Activated CD8-positive, alpha-beta T cell treated with anti-CD3 and anti-CD28 coated beads, Interleukin-2, amount 10 ng/mL, durations not matched to agents 7 days and 5 days (primary cell): ENCODE measurements around the gene DTNBP1. TPM values are rescaled to one million over a fixed set of nuclear protein-coding genes. Genes with fewer than 3 reads are reported as not detected.

Source experiments
- ATAC-seq: fragments of 150-1000 bp; cut with Tn5 transposase; one replicate; pipeline ENCODE4 v1.10.0; 2021; ENCODE audit warnings: moderate library complexity
- CTCF ChIA-PET: fragments of 350-600 bp; sonication (Branson Sonifier 250); formaldehyde crosslinking; loops from one replicate; lab custom pipeline; 2021; ENCODE audit warnings: antibody characterized with exemption; lab: Charles Lee
- POLR2A ChIA-PET: fragments of 350-600 bp; sonication (Branson Sonifier 250); formaldehyde crosslinking; loops from one replicate; lab custom pipeline; 2021; ENCODE audit warnings: antibody characterized with exemption; lab: Charles Lee
- DNase-seq: peaks from one replicate; pipeline ENCODE4 v3.0.0-alpha.2; 2020
- H3K27ac Mint-ChIP-seq: one replicate; pipeline ENCODE4 v1.8.0; 2021; ENCODE audit warnings: mild to moderate bottlenecking, mixed read lengths
- H3K27me3 Mint-ChIP-seq: one replicate; pipeline ENCODE4 v1.8.0; 2021; ENCODE audit warnings: low read depth, mixed read lengths
- H3K36me3 Mint-ChIP-seq: one replicate; pipeline ENCODE4 v1.8.0; 2021; ENCODE audit warnings: low read depth, mixed read lengths
- H3K4me1 Mint-ChIP-seq: one replicate; pipeline ENCODE4 v1.8.0; 2021; ENCODE audit warnings: low read depth, mixed read lengths
- H3K4me3 Mint-ChIP-seq: one replicate; pipeline ENCODE4 v1.8.0; 2021; ENCODE audit warnings: mild to moderate bottlenecking, mixed read lengths
- H3K9me3 Mint-ChIP-seq: one replicate; pipeline ENCODE4 v1.8.0; 2022; ENCODE audit warnings: mixed read lengths; ENCODE audit not compliant: insufficient read depth
- total RNA-seq, 2 experiments: library from RNA; stranded (reverse); gene quantifications; one replicate each; pipeline ENCODE4 v1.2.3, GENCODE V29; 2021

Gene DTNBP1
- total RNA-seq, 2 experiments from 2014 or later, result 17.7 to 19.0 TPM

- CTCF ChIA-PET, result interaction anchor here (1.1 kb wide), 1 partner anchor 156 kb away, joined by 3 read pairs; no protein-coding TSS in a partner anchor
- Mint-ChIP-seq H3K4me3 (no peak overlapping the region), H3K36me3 (peaks cover 9% of the 10 kb centered on the region), H3K4me1 (no peaks in the 10 kb centered on the region), H3K27me3 (no peaks in the 10 kb centered on the region), H3K9me3 (no peaks in the 10 kb centered on the region), H3K27ac (no peak overlapping the region)
- DNase-seq, result no peak
- no peak for ATAC-seq
- POLR2A ChIA-PET, result interaction anchor here (0.6 kb wide), 1 partner anchor 122 kb away, joined by 3 read pairs; no protein-coding TSS in a partner anchor
These were observed 127.2 kb downstream of the DTNBP1 start for GRCh38 chr6:15535495-15536197.

DNA sequence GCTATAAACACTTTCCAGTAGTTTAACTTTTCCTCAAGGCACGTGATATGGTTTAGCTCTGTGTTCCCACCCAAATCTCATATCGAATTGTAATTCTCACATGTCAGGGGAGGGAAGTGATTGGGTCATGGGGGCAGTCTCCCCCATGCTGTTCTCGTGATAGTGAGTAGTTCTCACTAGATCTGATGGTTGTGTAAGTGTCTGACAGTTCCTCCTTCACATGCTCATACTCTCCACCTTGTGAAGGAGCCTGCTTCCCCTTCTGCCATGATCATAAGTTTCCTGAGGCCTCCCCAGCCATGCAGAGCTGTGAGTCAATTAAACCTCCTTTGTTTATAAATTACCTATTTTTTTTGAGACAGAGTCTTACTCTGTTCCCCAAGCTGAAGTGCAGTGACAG is 127.9 kb downstream of the DTNBP1 start:
- POLR2A ChIA-PET, result interaction anchor here (0.6 kb wide), 1 partner anchor 123 kb away, joined by 3 read pairs; no protein-coding TSS in a partner anchor
- peaks cover 12% of the 10 kb centered on the region for H3K36me3 Mint-ChIP-seq
- no peaks in the 10 kb centered on the region for H3K9me3 Mint-ChIP-seq
- no peaks in the 10 kb centered on the region for H3K27me3 Mint-ChIP-seq
- peaks cover 4% of the 10 kb centered on the region for H3K4me1 Mint-ChIP-seq
- H3K27ac Mint-ChIP-seq, result no peak overlapping the region
- ATAC-seq, result no peak
- H3K4me3 Mint-ChIP-seq, result no peak overlapping the region
- no peak for DNase-seq
- CTCF ChIA-PET, result no interaction called here

- H3K27me3 Mint-ChIP-seq, result no peaks in the 10 kb centered on the region
- no peak for ATAC-seq
- peaks cover 4% of the 10 kb centered on the region for H3K4me1 Mint-ChIP-seq
- H3K9me3 Mint-ChIP-seq, result no peaks in the 10 kb centered on the region
- POLR2A ChIA-PET, result no interaction called here
- no peak overlapping the region for H3K27ac Mint-ChIP-seq
- DNase-seq, result no peak
- peaks cover 18% of the 10 kb centered on the region for H3K36me3 Mint-ChIP-seq
- no peak overlapping the region for H3K4me3 Mint-ChIP-seq
- CTCF ChIA-PET, result no interaction called here
These were observed 129.3 kb downstream of the DTNBP1 start for GRCh38 chr6:15533379-15534026.

DNA sequence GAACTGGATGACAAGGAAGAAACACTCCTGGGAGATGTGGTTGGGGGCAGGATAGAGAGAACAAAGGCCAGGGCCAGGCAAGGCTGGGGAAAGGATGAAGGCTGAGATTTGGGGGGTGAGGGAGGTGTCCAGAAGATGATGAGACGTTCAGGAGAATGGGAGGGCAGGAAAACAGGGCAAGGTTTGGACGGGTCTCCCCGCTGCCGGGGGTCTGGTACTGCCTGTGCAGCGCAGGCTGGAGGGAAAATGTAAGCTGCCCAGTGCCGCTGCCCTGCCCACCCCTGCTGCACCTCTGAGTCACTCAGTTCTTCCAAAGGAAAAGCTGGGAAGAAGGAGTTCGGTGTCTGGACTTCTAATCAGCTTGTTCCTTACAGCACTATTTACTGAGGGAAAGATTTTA is 130.9 kb downstream of the DTNBP1 start:
- Mint-ChIP-seq H3K27me3 (no peaks in the 10 kb centered on the region), H3K4me1 (peaks cover 4% of the 10 kb centered on the region), H3K4me3 (no peak overlapping the region), H3K27ac (no peak overlapping the region), H3K36me3 (peaks cover 24% of the 10 kb centered on the region), H3K9me3 (no peaks in the 10 kb centered on the region)
- CTCF ChIA-PET, result no interaction called here
- ATAC-seq (no peak), DNase-seq (no peak)
- POLR2A ChIA-PET, result no interaction called here

- Mint-ChIP-seq H3K9me3 (no peaks in the 10 kb centered on the region), H3K27ac (no peak overlapping the region), H3K4me1 (peaks cover 4% of the 10 kb centered on the region), H3K27me3 (no peaks in the 10 kb centered on the region), H3K36me3 (peaks cover 36% of the 10 kb centered on the region), H3K4me3 (no peak overlapping the region)
- no peak for DNase-seq
- ATAC-seq, result peak; percentile 15
- ChIA-PET CTCF (no interaction called here), POLR2A (no interaction called here)
These were observed 132.4 kb downstream of the DTNBP1 start for GRCh38 chr6:15530411-15530810.

DNA sequence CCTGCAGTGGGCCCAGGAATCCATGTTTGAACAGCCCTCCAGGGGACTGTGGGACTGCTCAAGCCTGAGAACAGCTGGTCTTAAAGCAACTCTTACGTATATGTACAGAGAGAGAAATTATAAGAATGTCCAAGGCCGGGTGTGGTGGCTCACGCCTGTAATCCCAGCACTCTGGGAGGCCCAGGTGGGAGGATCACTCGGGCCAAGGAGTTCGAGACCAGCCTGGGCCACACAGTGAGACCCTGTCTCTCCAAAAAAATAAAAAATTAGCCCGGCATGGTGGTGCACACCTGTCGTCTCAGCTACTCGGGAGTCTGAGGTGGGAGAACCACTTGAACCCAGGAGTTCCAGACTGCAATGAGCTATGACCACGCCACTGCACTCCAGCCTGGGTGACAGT is 134.0 kb downstream of the DTNBP1 start:
- H3K4me1 Mint-ChIP-seq, result peaks cover 4% of the 10 kb centered on the region
- peaks cover 47% of the 10 kb centered on the region for H3K36me3 Mint-ChIP-seq
- ATAC-seq (no peak), DNase-seq (no peak)
- no peak overlapping the region for H3K27ac Mint-ChIP-seq
- no peak overlapping the region for H3K4me3 Mint-ChIP-seq
- no peaks in the 10 kb centered on the region for H3K27me3 Mint-ChIP-seq
- CTCF ChIA-PET, result no interaction called here
- POLR2A ChIA-PET, result no interaction called here
- no peaks in the 10 kb centered on the region for H3K9me3 Mint-ChIP-seq

- ChIA-PET POLR2A (no interaction called here), CTCF (no interaction called here)
- Mint-ChIP-seq H3K27me3 (no peaks in the 10 kb centered on the region), H3K36me3 (peaks cover 54% of the 10 kb centered on the region), H3K9me3 (no peaks in the 10 kb centered on the region), H3K4me3 (no peak overlapping the region), H3K4me1 (peaks cover 4% of the 10 kb centered on the region), H3K27ac (no peak overlapping the region)
- no peak for DNase-seq
- no peak for ATAC-seq
These were observed 134.8 kb downstream of the DTNBP1 start for GRCh38 chr6:15527838-15528617.

- peaks cover 14% of the 10 kb centered on the region for H3K4me1 Mint-ChIP-seq
- ATAC-seq, result no peak
- ChIA-PET POLR2A (no interaction called here), CTCF (no interaction called here)
- H3K36me3 Mint-ChIP-seq, result peaks cover 61% of the 10 kb centered on the region
- no peak overlapping the region for H3K27ac Mint-ChIP-seq
- H3K9me3 Mint-ChIP-seq, result no peaks in the 10 kb centered on the region
- H3K27me3 Mint-ChIP-seq, result no peaks in the 10 kb centered on the region
- no peak for DNase-seq
- no peak overlapping the region for H3K4me3 Mint-ChIP-seq
These were observed 136.6 kb downstream of the DTNBP1 start for GRCh38 chr6:15526212-15526701.

DNA sequence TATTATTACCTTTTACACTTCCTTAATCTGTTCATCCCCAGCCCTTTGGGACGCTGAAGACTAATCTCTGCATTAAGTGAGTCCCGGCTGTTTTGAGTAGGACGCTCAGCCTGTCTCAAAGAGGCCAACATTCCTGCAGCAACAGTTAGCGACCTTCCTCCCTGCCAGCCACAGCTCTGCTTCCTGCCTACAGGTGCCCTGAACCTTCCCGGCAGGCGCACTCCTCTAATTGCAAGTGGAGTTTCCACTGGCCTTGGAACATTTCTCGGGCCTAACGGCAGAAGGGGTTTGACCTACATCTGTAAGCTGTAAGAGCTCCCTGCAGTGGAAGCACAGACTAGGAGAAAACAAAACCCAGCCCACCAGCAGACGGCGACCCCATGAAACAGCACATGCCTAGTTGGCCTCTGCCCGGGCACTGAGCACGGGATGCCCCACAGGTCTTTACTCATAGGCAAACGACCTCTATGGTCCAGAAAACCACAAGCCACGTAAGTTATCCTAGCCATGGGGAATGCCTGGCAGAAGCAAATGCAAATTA is 137.9 kb downstream of the DTNBP1 start:
- no peak for DNase-seq
- Mint-ChIP-seq H3K4me1 (peaks cover 11% of the 10 kb centered on the region), H3K27me3 (no peaks in the 10 kb centered on the region), H3K27ac (no peak overlapping the region), H3K36me3 (peaks cover 62% of the 10 kb centered on the region), H3K4me3 (no peak overlapping the region), H3K9me3 (no peaks in the 10 kb centered on the region)
- ATAC-seq, result no peak
- POLR2A ChIA-PET, result no interaction called here
- CTCF ChIA-PET, result no interaction called here

GRCh38 chr6:15523679-15524630 is 138.9 kb downstream of the DTNBP1 start:
- Mint-ChIP-seq H3K36me3 (peaks cover 64% of the 10 kb centered on the region), H3K27me3 (no peaks in the 10 kb centered on the region), H3K9me3 (no peaks in the 10 kb centered on the region), H3K4me1 (peaks cover 11% of the 10 kb centered on the region), H3K27ac (no peak overlapping the region), H3K4me3 (no peak overlapping the region)
- ATAC-seq (no peak), DNase-seq (no peak)
- POLR2A ChIA-PET, result no interaction called here
- CTCF ChIA-PET, result interaction anchor here (2.2 kb wide), 1 partner anchor 100 kb away, joined by 11 read pairs; no protein-coding TSS in a partner anchor
